NCI-H1930 (cell line): ENCODE results near the gene PODN.

Source experiments
- DNase-seq, 2 experiments: peaks; one replicate each; lab custom pipeline; 2025; lab: John Stamatoyannopoulos, UW

Gene PODN

DNA sequence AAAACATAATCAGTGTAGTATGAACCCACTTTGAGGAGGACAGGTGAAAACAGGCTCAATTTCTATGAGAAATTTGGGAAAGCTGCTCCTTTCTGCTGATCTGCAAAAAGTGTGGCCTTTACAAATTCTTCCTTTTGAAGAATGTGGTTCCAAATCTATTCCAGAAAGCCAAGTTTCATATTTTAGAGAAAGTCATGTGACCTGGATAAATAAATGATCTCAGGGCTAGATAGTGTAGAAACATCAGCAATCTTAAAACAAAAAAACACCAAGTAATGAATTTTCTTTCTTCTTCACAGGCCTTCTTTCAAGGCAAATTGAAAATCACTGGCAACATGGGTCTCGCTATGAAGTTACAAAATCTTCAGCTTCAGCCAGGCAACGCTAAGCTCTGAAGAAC is 11.7 kb upstream of the PODN start:
- no peak for DNase-seq

DNA sequence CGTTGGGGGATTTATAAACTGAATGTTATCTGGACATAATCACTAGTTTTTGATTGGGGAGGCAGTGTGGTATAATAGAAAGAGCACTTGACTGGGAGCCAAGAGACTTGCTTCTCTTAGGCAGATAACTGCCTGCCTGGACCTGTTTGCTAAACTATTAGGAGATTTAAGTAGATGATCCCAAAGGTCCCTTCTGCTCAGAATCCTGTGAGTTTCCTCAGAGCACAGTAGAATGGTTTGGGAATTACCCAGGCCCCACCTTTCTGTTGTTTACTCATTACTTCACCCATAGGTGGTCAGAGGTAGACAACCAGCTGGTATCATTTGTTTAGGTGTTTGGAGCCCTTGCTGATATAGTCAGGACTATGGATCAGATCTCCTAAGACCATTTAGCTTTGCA is 10.3 kb upstream of the PODN start:
- DNase-seq: no peak

- no peak for DNase-seq
These were observed 4.9 kb upstream of the PODN start for GRCh38 chr1:53057127-53057526.

- DNase-seq: no peak
These were observed 1.4 kb upstream of the PODN start for GRCh38 chr1:53060579-53060978.

- no peak for DNase-seq
These were observed 722 bp upstream of the PODN start for GRCh38 chr1:53061123-53061858.

GRCh38 chr1:53062708-53063591 is 937 bp downstream of the PODN start:
- DNase-seq: no peak

GRCh38 chr1:53063744-53064515 is 1.9 kb downstream of the PODN start:
- DNase-seq: no peak

DNA sequence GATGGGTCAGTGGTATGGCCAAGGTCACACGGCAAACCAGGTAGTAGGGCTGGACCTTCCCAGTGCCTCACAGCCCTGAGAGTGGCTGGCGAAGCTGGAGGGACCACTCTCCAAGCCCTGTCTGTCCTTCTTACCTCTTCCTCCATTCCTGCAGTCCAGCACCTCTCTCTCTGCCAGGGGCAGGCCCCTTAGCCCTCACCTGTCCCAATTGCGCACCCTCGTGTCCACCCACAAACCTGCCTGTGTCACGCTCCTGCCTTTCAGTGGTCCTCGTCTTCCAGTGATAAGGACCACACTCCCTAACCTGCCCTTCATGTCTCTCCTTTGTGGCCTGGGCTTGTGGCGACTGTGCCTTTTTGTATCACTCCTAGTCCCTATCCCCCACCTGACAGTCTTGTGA is 3.4 kb downstream of the PODN start:
- DNase-seq: no peak

- DNase-seq: no peak
These were observed 4.5 kb downstream of the PODN start for GRCh38 chr1:53066488-53066887.

DNA sequence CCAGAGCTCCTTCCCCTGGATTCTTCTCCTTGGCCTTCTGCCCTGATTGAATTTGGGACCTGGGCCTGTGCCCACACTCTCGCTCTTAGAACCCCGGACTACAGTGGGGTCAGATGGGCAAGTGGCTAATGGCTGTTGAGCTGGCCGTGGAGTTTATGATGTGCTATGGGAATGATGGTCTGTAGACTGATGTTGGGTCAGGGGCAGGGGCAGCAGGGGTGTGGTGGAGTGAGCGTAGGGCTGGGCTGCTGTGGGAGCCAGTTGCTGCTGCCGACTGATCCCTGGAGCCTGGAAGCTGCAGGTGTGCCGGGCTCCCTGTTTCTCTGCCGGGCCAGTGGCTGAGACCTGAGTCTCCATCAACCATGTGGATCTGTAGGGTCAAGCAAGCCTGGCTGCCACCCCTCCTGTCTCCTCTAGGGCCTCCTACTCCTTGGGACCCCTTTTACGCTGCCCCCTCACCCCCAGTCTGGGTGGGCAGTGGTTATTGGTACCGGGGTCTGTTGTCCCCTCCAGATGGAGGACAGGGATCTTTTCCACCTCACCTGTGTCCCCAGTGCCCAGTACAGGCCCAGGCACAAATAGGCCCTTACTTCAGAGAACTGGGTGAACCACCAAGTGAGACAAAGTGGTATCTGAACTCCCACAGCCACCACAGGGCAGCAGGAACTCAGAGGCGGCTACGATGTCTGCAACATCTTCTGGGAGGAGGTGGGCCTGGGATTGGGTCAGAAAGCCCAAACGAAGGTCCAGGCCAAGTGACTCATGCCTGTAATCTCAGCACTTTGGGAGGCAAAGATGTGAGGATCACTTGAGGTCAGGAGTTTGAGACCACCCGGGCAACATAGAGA is 5.1 kb downstream of the PODN start:
- no peak for DNase-seq

DNA sequence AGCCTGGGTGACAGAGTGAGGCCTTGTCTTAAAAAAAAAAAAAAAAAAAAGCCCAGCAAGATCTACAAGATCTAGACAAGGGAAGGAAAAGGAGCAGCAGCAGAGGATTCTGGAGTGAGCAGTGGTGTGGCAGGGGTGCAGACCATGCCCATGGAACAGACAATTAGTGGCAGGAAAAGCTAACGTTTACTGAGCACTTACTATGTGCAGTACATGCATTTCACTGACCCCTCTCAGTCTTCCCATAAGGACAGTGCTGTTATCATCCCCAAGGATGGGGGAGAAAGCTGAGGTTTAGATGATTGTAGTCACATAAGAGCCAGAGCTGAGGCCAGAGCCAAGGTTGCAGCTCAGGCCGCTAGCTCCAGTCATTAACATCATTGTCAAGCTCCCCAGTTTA is 5.9 kb downstream of the PODN start:
- no peak for DNase-seq

DNA sequence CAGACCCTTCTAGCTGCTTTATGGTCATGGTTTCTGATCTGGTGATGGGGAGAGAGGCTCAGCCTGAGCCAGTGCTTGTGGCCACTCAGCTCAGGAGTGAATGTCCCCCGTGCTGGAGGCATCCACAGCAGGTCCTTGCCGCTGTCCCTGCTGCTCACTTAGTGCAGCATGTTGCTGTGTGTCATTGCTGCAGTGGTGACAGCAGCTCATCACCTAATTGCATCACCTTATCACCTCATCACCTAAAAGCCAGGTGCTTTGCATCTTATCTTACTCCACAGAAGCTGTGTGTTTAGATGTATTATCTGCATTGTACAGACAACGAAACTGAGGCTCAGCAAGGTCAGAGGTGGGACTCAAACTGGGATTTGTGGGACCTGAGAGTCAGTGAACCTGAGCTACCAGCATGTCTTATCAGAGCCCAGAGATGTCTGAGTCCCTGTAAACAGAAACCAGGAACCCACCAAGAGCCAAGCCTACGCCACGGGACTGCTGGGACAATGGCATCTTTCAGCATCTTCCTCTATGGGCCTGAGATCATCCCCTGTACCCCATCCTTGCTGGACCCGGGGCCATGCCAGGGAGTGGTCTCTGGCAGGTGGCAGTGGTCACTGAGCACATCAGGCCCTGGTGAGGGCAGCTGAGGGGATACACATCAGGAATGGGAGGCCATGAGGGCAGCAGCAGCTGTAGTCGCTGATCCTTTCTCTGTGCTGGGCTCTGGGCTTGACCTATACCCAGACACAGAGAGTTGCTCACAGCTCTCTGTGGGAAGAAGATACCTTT is 6.5 kb downstream of the PODN start:
- DNase-seq: no peak

DNA sequence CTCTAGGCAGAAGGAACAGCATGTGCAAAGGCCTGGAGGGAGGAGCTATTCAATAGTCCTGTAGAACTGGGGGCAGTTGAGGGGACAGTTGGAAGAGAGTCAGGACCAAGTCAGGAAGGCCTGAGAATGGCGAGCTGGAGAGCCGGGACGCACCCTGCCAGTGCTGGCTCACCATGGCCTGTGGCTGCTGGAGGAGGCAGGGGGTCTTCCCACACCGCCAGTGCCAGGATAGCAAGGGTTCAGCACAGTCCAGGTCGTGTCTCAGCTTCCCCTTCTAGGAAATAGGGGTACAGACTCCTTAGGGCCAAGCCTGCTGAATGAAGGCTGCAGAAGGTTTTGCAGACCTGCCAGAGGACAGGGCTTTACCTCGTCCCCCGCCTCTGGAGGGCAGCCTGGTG is 7.3 kb downstream of the PODN start:
- no peak for DNase-seq

GRCh38 chr1:53069663-53070327 is 7.8 kb downstream of the PODN start:
- DNase-seq: no peak

- DNase-seq: no peak
These were observed 8.6 kb downstream of the PODN start for GRCh38 chr1:53070621-53071020.

- DNase-seq: no peak
These were observed 9.3 kb downstream of the PODN start for GRCh38 chr1:53071167-53071865.

- DNase-seq: no peak
These were observed 9.9 kb downstream of the PODN start for GRCh38 chr1:53071915-53072314.

GRCh38 chr1:53073287-53073686 is 11.3 kb downstream of the PODN start:
- no peak for DNase-seq

- DNase-seq: no peak
These were observed 11.9 kb downstream of the PODN start for GRCh38 chr1:53073868-53074311.
